ENCODE results near the gene IL4. TPM values are rescaled to one million over a fixed set of nuclear protein-coding genes. Genes with fewer than 3 reads are reported as not detected.

The IL4 gene
- polyA plus RNA-seq, 1 donor from 2014 or later, result not detected

DNA sequence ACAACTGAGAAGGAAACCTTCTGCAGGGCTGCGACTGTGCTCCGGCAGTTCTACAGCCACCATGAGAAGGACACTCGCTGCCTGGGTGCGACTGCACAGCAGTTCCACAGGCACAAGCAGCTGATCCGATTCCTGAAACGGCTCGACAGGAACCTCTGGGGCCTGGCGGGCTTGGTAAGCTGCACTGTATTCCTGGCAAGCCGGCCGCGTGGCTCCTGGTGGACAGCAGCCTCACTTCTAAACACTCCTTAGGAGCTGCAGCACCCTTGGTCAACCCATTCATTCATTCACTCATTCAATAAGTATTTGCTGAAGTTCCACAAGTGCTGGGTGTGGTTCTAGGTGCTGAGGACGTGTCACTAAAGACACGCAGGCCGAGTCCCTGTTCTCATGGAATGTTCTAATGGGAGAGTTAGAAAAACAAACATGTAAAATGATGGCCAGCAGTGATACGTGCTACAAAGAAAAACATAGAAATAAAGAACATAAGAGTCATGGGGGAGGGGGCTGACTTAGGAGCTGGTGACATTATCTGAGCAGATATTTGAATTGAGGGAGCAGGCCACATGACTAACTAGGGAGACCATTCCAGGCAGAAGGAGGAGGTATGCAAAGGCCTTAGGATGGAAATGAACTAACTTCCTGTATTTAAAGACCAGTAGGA is 6.1 kb downstream of the IL4 start:
- no peak overlapping the region for H3K4me3 ChIP-seq (ENCODE audit: low read length)
- no peak overlapping the region for H3K9ac ChIP-seq (ENCODE audit: low read length)
- H4K20me1 ChIP-seq (ENCODE audit: insufficient read depth), result no peaks in the 10 kb centered on the region
- no peaks in the 10 kb centered on the region for H3K9me3 ChIP-seq (ENCODE audit: low read length)
- H2AFZ ChIP-seq (ENCODE audit: low read depth, low read length), result no peak overlapping the region
- H3F3A ChIP-seq (ENCODE audit: insufficient read depth, low read length, poor library complexity, severe bottlenecking), result no peaks in the 10 kb centered on the region
- H3K79me2 ChIP-seq (replicated peaks; ENCODE audit: insufficient read depth, low read length), result no peaks in the 10 kb centered on the region
- TF ChIP-seq SMC3 (conservative IDR thresholded peaks at IDR 0.05; ENCODE audit: poor library complexity) (no peak), EZH2 (IDR thresholded peaks at IDR 0.05; ENCODE audit: borderline replicate concordance, insufficient read depth, low read length, poor library complexity, severe bottlenecking) (no peak), TAF1 (IDR thresholded peaks at IDR 0.05; ENCODE audit: low read depth) (no peak), MXI1 (conservative IDR thresholded peaks at IDR 0.05; ENCODE audit: poor library complexity, severe bottlenecking) (no peak), RAD21 (conservative IDR thresholded peaks at IDR 0.05) (no peak), POLR2AphosphoS5 (IDR thresholded peaks at IDR 0.05) (no peak), EP300 (conservative IDR thresholded peaks at IDR 0.05; ENCODE audit: poor library complexity, severe bottlenecking) (no peak)
- TF ChIP-seq, protein P1, sequence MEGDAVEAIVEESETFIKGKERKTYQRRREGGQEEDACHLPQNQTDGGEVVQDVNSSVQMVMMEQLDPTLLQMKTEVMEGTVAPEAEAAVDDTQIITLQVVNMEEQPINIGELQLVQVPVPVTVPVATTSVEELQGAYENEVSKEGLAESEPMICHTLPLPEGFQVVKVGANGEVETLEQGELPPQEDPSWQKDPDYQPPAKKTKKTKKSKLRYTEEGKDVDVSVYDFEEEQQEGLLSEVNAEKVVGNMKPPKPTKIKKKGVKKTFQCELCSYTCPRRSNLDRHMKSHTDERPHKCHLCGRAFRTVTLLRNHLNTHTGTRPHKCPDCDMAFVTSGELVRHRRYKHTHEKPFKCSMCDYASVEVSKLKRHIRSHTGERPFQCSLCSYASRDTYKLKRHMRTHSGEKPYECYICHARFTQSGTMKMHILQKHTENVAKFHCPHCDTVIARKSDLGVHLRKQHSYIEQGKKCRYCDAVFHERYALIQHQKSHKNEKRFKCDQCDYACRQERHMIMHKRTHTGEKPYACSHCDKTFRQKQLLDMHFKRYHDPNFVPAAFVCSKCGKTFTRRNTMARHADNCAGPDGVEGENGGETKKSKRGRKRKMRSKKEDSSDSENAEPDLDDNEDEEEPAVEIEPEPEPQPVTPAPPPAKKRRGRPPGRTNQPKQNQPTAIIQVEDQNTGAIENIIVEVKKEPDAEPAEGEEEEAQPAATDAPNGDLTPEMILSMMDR (IDR thresholded peaks at IDR 0.05; ENCODE audit: poor library complexity, severe bottlenecking), result no peak
- TF ChIP-seq, protein P2, sequence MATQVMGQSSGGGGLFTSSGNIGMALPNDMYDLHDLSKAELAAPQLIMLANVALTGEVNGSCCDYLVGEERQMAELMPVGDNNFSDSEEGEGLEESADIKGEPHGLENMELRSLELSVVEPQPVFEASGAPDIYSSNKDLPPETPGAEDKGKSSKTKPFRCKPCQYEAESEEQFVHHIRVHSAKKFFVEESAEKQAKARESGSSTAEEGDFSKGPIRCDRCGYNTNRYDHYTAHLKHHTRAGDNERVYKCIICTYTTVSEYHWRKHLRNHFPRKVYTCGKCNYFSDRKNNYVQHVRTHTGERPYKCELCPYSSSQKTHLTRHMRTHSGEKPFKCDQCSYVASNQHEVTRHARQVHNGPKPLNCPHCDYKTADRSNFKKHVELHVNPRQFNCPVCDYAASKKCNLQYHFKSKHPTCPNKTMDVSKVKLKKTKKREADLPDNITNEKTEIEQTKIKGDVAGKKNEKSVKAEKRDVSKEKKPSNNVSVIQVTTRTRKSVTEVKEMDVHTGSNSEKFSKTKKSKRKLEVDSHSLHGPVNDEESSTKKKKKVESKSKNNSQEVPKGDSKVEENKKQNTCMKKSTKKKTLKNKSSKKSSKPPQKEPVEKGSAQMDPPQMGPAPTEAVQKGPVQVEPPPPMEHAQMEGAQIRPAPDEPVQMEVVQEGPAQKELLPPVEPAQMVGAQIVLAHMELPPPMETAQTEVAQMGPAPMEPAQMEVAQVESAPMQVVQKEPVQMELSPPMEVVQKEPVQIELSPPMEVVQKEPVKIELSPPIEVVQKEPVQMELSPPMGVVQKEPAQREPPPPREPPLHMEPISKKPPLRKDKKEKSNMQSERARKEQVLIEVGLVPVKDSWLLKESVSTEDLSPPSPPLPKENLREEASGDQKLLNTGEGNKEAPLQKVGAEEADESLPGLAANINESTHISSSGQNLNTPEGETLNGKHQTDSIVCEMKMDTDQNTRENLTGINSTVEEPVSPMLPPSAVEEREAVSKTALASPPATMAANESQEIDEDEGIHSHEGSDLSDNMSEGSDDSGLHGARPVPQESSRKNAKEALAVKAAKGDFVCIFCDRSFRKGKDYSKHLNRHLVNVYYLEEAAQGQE (IDR thresholded peaks at IDR 0.05; ENCODE audit: borderline replicate concordance), result no peak
- no peaks in the 10 kb centered on the region for H3K36me3 ChIP-seq (ENCODE audit: insufficient read depth, low read length)
- H3K4me2 ChIP-seq (ENCODE audit: low read length), result no peak overlapping the region
- no peak overlapping the region for H3K27ac ChIP-seq (ENCODE audit: low read length)
- H3K27me3 ChIP-seq (ENCODE audit: insufficient read depth, low read depth, low read length), result no peaks in the 10 kb centered on the region
- H3K9me2 ChIP-seq (ENCODE audit: insufficient read depth, low read length), result no peaks in the 10 kb centered on the region

DNA sequence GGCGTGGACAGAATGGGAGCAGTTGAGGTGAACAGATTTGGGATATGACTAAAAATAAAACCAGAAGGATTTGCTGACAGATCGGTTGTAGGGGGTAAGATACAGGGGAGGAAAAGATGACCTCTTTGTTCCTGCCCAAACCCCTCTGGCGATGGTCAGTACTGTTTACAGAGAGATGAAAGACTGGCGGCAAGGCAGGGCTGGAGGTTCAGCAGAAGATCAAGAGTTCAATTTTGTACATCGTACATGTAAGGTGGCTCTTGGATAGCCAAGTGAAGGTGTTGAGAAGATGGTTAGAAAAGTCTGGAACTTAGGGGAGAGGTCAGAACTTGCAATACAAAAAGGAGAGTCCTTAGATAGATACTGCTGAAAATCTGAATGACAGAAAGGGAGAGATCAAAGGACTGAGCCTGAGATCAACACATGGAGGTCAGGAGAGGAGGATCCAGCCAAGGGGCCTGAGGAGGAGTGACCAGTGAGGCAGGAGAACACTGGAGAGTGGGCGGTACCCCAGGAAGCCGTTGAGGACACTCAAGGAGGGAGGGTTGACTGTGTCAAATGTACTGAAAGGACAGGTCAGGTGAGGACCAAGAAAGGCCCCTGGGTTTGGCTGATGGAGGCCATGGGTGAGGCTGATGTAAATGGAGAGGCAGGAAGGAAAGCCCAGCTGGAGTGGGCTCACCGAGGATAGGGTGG is 7.1 kb downstream of the IL4 start:
- no peaks in the 10 kb centered on the region for H4K20me1 ChIP-seq (ENCODE audit: insufficient read depth)
- H3K9ac ChIP-seq (ENCODE audit: low read length), result no peak overlapping the region
- no peak overlapping the region for H3K4me2 ChIP-seq (ENCODE audit: low read length)
- no peak overlapping the region for H3K27ac ChIP-seq (ENCODE audit: low read length)
- H3F3A ChIP-seq (ENCODE audit: insufficient read depth, low read length, poor library complexity, severe bottlenecking), result no peaks in the 10 kb centered on the region
- no peaks in the 10 kb centered on the region for H3K9me2 ChIP-seq (ENCODE audit: insufficient read depth, low read length)
- H3K4me3 ChIP-seq (ENCODE audit: low read length), result no peak overlapping the region
- no peak overlapping the region for H2AFZ ChIP-seq (ENCODE audit: low read depth, low read length)
- TF ChIP-seq, protein P2 (IDR thresholded peaks at IDR 0.05; ENCODE audit: borderline replicate concordance), result no peak
- no peak for TF ChIP-seq EZH2 (IDR thresholded peaks at IDR 0.05; ENCODE audit: borderline replicate concordance, insufficient read depth, low read length, poor library complexity, severe bottlenecking)
- no peak for TF ChIP-seq RAD21 (conservative IDR thresholded peaks at IDR 0.05)
- TF ChIP-seq, protein P1 (IDR thresholded peaks at IDR 0.05; ENCODE audit: poor library complexity, severe bottlenecking), result no peak
- no peak for TF ChIP-seq MXI1 (conservative IDR thresholded peaks at IDR 0.05; ENCODE audit: poor library complexity, severe bottlenecking)
- TF ChIP-seq SMC3 (conservative IDR thresholded peaks at IDR 0.05; ENCODE audit: poor library complexity), result no peak
- TF ChIP-seq POLR2AphosphoS5 (IDR thresholded peaks at IDR 0.05), result no peak
- TF ChIP-seq TAF1 (IDR thresholded peaks at IDR 0.05; ENCODE audit: low read depth), result no peak
- TF ChIP-seq EP300 (conservative IDR thresholded peaks at IDR 0.05; ENCODE audit: poor library complexity, severe bottlenecking), result no peak
- no peaks in the 10 kb centered on the region for H3K79me2 ChIP-seq (replicated peaks; ENCODE audit: insufficient read depth, low read length)
- H3K27me3 ChIP-seq (ENCODE audit: insufficient read depth, low read depth, low read length), result no peaks in the 10 kb centered on the region
- no peaks in the 10 kb centered on the region for H3K9me3 ChIP-seq (ENCODE audit: low read length)
- no peaks in the 10 kb centered on the region for H3K36me3 ChIP-seq (ENCODE audit: insufficient read depth, low read length)
